NCI-H2227 (cell line): ENCODE data around the gene ECI1.
"Not testable (repeated sequence)": the region's sequence is repeated elsewhere in the genome, so short reads cannot be mapped to it uniquely, and the experiment has no call there.

ENCODE experiments used
- DNase-seq: peaks from one replicate; lab custom pipeline; 2025; ENCODE audit not compliant: unreplicated experiment; lab: John Stamatoyannopoulos, UW

Gene ECI1

DNA sequence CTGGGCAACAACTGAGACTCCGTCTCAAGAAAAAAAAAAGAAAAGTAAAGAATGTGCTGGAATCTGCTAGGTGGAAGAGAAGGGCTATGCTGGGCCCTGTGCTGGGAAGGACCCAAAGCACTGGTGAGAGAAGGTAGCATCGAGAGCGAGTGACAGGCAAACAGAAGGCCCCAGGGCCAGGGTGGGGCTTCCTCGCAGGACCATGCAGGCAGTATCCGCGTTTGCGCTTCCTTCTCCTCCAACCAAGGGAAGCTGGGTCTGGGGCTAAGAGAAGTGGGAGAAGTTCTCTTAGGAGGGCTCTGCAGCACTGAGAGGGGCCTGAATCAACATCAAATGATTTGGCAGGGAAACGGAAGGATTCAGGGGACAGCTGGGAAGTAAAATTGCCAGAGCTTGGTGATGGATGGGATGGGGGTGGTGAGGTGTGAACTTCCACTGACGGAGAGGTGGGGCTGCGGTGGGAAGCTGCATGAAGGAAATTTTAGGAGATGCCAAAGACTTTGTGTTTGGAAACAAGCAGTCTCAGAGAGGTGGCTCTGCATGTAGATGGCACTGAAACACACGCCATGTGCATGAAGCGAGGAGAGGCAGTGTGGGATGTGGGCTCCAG, 5.2 kb upstream of the ECI1 start:
- no peak for DNase-seq

- DNase-seq = no peak
Measured at GRCh38 chr16:2253293-2253692, 1.9 kb upstream of the ECI1 start.

GRCh38 chr16:2252806-2253148, 1.4 kb upstream of the ECI1 start:
- DNase-seq = no peak

DNA sequence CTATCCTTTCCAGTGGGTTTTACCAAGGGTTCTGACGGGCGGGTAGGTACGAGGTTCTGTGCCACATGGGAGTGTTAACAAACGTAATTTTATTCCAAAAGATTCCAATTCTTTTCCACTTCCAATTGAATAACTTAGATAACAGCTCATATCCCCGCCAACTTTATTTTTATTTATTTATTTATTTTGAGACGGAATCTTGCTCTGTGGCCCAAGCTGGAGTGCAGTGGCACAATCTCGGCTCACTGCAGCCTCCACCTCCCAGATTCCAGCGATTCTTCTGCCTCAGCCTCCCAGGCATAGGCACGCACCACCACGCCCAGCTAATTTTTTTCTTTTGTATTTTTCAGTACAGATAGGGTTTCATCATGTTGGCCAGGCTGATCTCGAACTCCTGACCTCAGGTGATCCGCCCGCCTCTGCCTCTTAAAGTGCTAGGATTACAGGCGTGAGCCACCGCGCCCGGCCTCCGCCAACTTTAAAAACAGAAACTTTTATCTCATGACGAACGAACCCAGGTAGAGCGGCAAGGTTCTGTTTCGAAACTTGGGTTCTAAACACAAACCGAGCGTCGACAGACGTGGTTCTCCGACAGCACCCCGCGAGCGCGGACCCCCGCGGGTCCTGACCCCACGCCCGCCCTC, 613 bp downstream of the ECI1 start:
- peak; percentile 52 for DNase-seq

- no peak for DNase-seq
Measured at GRCh38 chr16:2246301-2246885, 5.0 kb downstream of the ECI1 start.

- DNase-seq = no peak
Measured at GRCh38 chr16:2244926-2245795, 6.2 kb downstream of the ECI1 start.

GRCh38 chr16:2244301-2244700, 7.1 kb downstream of the ECI1 start:
- DNase-seq = no peak

GRCh38 chr16:2243781-2244180, 7.6 kb downstream of the ECI1 start:
- no peak for DNase-seq

DNA sequence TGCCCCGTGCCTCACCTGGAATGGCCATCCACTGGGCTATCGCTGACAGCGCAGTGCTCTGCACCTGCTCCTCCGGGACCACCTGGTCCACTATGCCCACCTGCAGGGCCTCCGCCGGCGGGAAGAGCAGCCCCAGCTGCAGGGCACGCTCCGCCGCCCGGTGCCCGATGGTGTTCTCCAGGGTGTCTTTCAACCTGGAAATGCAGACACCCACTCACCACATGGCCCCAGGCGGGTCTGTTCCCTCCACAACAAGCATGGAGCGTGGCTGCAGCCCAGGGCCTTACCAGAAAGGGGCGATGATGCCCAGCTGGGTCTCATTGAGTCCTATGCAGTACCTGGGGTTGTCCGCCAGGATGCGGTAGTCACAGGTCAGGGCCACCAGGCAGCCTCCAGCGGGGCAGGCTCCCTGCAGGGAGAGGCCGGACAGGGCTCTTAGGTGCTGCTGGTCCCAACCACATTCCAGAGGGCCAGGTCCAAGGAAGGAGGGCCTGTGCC, 8.3 kb downstream of the ECI1 start:
- DNase-seq = no peak

GRCh38 chr16:2242598-2242997, 8.8 kb downstream of the ECI1 start:
- no peak for DNase-seq

DNA sequence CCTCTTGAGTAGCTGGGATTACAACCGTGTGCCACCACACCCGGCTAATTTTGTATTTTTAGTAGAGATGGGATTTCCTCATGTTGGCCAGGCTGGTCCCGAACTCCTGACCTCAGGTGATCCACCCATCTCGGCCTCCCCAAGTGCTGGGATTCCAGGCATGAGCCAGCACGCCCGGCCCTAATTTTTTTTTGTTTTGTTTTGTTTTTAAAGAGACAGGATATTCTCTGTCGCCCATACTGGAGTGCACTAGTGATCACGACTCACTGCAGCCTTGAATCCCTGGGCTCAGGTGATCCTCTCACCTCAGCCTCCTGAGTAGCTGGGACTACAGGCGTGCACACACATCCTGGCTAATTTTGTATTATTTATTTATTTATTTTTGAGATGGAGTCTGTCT, 11.1 kb downstream of the ECI1 start:
- not testable (repeated sequence) for DNase-seq

DNA sequence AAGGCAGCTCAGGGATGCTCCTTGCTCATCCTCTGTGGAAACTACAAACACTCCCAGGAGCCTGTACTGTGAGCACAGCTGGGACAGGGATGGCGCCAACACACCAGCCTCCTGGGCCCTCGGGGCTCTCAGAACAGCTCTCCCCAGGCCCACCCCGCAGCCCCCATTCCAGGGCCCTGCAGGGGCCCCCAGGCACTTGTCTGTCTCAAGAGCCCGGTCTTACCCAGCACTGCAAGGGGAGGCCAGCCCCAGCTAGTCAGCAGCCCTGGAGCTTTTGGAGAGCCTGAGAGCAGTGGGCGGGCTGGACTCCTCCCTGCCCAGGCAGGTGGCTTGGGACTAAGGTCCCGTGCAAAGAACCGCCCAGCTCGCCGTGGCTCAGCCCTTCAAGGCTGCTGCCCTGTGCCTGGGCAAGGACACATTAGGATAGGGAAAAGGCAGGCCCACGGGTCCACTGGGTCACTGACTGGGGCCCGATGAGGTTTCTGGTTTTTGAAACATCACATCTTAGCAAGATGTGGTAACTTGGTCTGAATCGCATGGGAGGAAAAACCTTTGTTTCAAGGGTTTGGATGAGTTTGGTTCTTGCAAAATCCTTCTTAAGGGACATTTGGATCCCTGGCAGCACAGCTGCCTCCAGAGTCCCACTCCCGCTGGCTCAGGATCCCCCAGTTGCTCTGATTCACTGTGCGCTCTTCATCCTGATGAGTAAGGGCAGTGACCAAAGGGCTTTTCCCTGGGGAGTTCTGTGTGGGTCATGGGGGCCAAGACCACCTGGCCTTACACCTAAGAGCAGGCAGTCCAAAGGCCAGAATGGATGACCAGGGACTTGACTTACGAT, 12.3 kb downstream of the ECI1 start:
- peak; percentile 19 for DNase-seq

DNA sequence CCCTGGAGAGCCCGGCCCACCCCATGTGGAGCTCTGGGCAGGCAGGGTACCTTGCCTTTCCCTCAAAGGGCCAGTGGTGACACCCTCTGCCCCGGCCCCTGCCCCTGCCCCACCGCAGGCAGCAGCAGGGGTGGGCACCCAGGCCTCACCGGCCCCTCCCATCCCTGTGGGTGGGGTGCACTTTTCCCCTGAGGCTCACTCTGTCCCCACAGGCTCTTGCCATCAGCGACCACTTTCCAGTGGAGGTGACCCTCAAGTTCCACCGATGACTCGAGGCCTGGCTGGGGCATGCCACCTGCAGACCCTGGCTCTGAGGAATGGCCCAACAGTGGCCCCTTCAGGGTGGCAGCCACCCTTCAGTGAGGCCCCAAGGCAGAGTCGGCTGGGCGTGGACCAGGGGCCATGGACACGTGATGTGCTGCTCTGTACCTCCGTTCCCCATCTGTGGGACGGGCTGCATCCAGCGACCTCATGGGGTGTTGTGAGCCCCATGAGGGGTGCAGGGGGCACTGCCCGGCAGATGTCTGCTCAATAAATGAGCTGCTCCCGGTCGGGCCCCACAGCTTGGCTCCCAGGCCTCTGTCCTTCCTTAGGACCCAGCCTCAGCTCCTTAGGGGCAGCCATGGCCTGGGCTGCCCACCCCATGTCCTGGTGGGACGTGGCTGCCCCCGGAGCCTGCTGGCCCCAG, 13.1 kb downstream of the ECI1 start:
- DNase-seq = no peak

DNA sequence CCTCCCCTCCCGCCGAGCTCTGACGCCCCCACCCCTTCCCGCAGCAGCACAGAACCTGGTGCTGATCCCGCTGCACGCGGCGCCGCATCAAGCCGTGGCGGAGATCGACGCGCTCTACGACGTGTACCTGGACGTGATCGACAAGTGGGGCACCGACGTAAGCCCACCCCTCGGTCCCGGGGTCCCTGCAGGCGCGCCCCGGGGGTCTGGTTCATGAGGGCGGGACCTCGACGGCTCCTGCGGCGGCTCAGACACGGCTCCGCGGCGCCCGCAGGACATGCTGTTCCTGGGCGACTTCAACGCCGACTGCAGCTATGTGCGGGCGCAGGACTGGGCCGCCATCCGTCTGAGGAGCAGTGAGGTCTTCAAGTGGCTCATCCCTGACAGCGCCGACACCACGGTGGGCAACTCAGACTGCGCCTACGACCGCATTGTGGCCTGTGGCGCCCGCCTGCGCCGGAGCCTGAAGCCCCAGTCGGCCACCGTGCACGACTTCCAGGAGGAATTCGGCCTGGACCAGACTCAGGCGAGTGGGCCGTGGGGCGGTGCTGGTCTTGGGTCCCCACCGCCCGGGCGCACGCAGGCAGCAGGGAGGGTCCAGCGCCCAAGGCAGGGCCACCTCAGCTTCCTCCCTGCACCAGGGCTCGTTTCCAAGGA, 13.8 kb downstream of the ECI1 start:
- DNase-seq = no peak

- DNase-seq = no peak
Measured at GRCh38 chr16:2237102-2237482, 14.3 kb downstream of the ECI1 start.

- peak; percentile 74 for DNase-seq
Measured at GRCh38 chr16:2236337-2237101, 14.9 kb downstream of the ECI1 start, which contains the start of gene DNASE1L2. TSS of gene DNASE1L2 (plus strand) at chr16:2236444. CDS start at chr16:2236817, 373 bp downstream.

GRCh38 chr16:2235695-2236336, 15.6 kb downstream of the ECI1 start:
- no peak for DNase-seq

GRCh38 chr16:2235234-2235651, 16.1 kb downstream of the ECI1 start:
- no peak for DNase-seq
